NCI-H2227 (cell line): Measurements from ENCODE around the gene TRABD.

Experiments used
- DNase-seq: peaks from one replicate; lab custom pipeline; 2025; ENCODE audit not compliant: unreplicated experiment; lab: John Stamatoyannopoulos, UW

Gene TRABD

GRCh38 chr22:50217543-50218152, 31.9 kb downstream of the TRABD start:
- DNase-seq = no peak

GRCh38 chr22:50218153-50218995, 32.7 kb downstream of the TRABD start:
- DNase-seq = no peak

DNA sequence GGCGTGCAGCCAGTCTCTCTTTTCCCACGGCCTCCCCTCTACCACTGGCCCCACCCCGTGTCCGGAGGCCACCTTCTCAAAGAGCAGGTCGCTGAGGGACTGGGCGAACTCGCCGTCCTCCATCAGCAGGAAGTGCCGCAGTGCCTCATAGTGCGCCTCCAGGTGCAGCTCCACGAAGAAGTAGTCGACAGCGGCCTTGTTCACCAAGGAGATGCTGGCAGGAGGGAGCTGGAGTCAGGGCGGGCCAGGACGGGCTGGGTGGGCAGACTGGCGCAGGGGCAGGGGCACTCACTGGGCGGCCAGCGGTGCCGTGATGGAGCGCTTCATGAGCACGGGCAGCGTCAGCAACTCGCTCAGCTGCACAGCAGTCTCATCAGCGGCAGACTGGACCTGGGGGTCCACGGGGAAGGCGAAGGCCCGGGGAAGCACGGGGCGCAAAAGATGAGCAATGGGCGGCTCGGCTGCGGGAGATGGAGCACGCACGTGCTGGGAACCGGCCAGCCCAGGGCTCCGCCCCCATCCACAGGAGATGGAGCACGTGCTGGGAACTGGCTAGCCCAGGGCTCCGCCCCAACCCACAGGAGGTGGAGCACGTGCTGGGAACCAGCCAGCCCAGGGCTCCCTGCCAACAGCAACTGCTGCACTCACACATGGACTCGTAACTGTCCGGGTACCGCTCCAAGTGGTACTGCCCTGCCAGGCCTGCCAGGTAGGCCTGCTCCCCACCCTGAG, 33.4 kb downstream of the TRABD start:
- DNase-seq = peak; percentile 24

GRCh38 chr22:50219800-50220602, 34.3 kb downstream of the TRABD start:
- DNase-seq = no peak

DNA sequence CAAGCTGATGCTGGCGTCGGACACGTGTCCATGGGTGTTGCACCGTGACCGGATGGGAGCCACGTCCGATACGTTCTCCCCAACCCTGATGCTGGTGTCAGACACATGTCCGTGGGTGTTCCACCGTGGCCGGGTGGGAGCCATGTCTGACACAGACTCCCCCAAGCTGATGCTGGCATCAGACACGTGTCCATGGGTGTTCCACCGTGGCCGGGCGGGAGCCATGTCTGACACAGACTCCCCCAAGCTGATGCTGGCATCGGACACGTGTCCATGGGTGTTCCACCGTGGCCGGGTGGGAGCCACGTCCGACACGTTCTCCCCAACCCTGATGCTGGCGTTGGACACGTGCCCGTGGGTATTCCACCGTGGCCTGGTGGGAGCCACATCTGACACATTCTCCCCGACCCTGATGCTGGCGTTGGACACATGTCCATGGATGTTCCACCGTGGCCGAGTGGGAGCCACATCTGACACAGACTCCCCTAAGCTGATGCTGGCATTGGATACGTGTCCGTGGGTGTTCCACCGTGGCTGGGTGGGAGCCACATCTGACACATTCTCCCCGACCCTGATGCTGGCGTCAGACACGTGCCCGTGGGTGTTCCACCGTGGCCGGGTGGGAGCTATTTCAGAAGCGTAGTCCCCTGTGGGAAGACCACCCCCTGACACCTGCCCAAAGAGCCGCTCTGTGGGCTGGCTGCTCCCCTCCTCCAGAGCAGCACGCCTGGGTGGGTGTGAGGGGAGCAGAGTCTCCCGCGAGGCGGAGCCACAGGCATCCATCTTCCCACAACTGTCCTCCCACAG, 35.1 kb downstream of the TRABD start:
- DNase-seq = no peak

DNA sequence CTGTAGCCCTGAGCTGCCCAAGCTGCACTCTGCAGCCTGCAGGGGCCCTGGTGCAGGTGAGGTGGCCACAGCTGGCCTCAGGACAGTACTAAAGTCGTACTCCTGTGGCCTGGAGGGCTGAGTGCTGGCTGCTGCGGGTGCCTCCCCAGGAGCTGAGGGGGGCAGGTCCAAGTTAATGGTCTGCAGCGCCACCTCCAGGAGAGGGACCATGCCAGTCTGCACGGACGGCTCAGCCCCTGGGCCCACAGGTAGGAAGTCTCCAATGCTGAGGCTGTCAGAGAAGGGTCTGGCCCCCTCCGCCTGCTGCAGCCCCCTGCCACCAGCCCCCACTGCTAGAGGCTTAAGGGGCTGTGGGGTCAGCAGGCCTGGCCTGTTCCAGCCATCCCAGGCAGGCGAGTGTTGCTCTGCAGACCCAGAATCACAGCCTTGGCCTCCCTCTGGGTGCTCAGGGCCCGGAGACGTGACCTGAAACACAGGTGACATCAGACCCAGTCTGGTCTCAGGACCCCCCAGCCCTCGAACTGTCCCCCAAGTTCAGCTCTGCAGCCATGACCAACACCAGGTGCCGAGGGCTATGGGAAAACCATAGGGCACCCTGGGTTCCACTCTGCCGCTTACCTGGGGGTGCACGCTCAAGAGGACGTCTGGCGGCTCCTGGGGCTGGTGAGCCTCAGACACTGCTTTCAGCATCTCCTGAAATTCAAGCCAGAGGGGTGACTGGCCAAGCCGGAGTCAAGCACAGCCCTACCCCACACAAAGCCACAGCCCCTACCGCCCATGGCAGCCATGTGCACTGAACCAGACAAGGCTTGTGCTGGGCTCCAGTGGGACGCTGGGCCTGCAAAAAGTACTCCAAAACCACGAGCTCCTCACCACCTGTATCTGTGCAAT, 35.9 kb downstream of the TRABD start:
- no peak for DNase-seq

GRCh38 chr22:50222508-50222907, 36.8 kb downstream of the TRABD start:
- no peak for DNase-seq

DNA sequence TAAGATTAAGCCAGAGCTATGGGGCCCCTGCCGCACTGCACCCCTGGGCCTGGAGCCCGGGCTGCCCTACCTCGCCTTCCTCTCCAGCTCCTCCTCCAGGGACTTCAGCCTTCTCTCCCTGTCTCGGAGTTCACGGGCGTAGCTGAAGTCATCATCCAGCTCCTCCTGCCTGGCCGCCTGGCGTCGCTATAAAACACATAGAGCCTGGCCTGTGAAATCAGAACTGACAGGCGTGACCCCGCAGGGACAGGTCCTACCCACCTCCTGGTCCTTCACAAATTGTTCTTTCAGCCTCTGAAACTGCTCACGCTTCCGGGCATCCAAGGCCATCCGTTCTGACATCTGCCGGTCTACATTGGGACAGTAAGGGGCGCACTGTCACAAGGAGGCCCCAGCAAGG, 38.4 kb downstream of the TRABD start:
- no peak for DNase-seq

DNA sequence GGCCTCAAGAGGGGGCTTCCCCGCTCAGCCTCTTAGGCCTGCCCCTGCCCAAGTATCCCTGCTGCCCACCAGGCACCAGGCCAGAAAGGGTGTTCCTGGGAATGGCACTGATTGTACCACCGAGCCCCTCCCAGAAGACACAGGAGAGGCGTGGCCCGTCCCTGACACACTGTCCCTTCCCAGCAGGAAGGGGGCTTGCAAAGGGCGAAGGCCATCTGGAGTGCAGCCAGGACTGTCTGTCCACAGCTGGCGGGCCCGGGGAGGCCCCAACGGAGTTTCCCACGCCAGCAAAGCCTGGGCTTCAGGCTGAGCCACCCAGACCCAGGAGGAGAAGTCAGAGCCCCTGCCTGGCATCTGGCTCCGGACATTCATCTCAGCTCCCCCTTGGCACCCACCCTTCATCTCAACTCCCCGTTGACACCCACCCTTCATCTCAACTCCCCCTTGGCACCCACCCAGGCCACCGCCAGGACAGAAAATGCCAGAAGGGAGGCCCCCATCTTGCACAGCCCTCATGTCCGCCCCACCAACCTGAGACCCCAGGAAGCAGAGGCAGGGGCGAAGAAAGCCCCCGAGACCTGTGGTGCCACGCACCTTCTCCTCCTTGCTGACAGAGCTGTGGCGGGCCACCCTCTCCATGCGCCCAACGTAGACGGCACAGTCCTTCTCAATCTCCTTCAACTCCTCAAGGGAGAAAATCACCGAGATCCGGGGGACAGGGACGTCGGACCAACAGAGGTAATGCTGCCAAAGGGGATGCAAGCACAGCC, 39.7 kb downstream of the TRABD start:
- no peak for DNase-seq

- DNase-seq = no peak
These were observed 40.6 kb downstream of the TRABD start for GRCh38 chr22:50226063-50226874.

- DNase-seq = no peak
These were observed 41.1 kb downstream of the TRABD start for GRCh38 chr22:50226875-50227165.

DNA sequence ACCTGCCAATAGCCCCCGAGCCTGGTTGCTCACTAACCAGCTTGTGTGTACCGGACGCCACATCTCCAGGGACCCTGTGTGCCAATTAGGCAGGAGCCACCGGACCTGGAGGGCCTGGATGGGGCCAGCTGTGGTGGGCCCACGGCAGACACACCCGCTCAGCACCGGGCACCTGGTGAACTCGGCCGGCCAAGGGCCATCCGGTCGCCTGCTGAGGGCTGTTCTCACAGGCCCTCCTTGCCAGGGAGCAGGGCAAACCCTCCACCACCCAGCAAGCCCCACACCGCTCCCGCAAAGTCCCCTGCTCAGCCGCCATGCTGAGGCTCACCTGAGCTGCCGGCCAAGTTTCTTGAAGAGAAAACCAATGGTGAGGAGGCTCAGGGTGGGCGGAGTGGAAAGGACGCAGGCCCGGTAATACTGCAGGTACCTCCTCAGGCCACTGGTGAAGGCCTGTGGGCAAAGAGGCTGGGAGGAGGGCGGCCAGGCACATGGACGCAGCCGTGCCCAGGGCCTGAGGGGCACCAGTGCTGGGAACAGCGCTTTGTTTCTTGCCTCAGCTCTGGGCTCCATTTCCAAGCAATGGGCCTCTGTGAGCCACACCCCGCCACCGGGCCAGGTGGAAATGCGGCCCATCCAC, 42.0 kb downstream of the TRABD start:
- no peak for DNase-seq

GRCh38 chr22:50228366-50228765, 42.7 kb downstream of the TRABD start:
- DNase-seq = no peak

DNA sequence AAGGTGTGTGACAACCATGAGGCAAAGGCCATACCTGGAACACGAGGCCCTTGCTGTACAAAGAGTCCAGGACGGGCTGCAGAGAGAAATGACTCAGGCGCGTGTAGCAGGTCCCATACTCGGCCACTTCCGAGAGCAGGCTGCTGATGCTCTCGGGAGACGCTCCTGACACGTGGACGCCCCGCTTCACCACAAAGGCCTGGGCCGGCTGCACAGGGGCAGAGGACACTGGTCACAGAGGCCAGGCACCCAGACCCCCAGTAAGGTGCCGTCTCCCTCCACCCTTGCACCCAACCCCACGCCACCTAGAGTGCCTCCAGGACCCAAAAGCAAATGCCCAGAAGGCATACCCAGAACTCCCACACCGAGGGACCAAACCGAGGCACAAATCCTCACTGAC, 43.7 kb downstream of the TRABD start:
- DNase-seq = no peak

DNA sequence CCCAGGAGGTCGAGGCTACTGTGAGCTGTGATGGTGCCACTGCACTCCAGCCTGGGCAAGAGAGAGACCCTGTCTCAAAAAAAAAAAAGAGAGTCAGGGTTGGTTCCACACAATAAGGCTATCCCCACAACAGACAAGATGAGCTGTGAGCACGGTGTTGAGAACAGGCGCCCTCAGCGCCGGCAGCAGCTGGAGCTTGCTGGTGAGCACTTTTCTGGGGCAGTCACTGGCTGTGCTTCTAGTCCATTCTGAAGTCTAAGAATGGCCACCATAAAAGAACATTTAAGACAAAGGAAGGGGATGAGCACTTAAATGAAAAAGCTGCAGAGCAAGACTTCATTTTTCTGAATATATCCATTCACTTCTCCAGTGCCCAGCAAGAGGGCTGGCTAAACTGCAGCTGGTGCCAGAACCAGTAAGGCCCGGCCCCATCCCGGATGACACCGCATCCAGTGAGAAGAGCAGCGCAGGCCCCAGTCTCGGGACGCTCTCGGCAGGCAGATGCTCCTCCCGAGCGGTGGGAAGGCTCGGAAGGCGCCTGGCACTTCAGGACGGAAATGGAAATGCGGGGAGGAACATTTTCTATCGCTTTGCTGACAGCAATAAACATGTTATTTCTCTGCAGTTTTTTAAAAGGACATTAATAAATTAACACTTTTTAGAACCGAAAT, 46.9 kb downstream of the TRABD start:
- DNase-seq = no peak

DNA sequence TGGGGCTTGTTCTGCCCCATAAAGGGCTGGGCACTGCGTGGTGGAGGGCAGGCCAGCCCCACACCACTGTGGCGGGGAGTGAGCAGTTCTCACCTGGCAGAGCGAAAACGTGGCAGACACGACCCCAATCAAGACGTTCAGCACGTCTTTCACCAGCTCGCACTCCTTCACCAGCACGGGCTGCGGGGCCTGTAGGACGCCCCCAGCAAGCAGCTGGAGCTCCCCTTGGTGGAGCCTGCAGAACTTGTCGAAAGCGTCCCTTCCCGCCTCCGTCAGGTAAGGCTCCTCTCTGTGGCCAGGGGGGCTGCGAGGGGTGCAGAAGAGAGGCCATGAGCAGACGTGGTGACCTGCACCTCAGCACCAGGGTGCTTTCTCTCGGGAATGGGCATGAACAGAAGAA, 47.5 kb downstream of the TRABD start:
- DNase-seq = no peak
